Heart left ventricle (tissue), 13 donors: ENCODE measurements around the gene UQCC5.

Experiments
- CTCF ChIP-seq, 12 donors: fragments of 200-600 bp; sonication (generic) in 4 of 12; IDR thresholded peaks; one replicate each; pipeline versions ENCODE4 v1.5.0 to v1.8.0; 2018 to 2022; ENCODE audit warnings: antibody characterized with exemption in 12 of 12, mild to moderate bottlenecking in 5 of 12
- POLR2A ChIP-seq, 2 donors: fragments of 450-650 bp; IDR thresholded peaks; one replicate each; pipeline ENCODE4 v1.6.1; 2017; ENCODE audit warnings: antibody characterized with exemption in 2 of 2, mild to moderate bottlenecking in 2 of 2, moderate library complexity in 2 of 2
- donor health status: ischemic (EF 13 %, LVEDD 7.1; RV severe dilation, severe dysfunction).
- donor health status: DM: no; HTN: yes; CAD: no.
- donor health status: DM: no; HTN: no; CAD: no.
- donor health status: ischemic (EF 25% LVEDD 6.9; RV normal size, moderate dysfunction).
- donor health status: ischemic (EF 25% LVEDD 5.7; RV mildly dilated, moderate dysfunction).
- donor health status: ischemic (EF 35%, LVEDD 5.7; RV mildly dilated, moderate dysfunction).
- donor health status: nonischemic (EF 11% LVEDD 7.7; RV severe dilation, severe dysfunction).
- donor health status: DM: yes; HTN: yes; CAD: no.
- donor health status: PGD.
- donor health status: ischemic (EF 29% LVEDD 5.4; RV normal size, mild dysfunction).
- donor health status: nonischemic (EF 23%, LVEDD 6.1; RV moderate dilation, normal function).

DNA sequence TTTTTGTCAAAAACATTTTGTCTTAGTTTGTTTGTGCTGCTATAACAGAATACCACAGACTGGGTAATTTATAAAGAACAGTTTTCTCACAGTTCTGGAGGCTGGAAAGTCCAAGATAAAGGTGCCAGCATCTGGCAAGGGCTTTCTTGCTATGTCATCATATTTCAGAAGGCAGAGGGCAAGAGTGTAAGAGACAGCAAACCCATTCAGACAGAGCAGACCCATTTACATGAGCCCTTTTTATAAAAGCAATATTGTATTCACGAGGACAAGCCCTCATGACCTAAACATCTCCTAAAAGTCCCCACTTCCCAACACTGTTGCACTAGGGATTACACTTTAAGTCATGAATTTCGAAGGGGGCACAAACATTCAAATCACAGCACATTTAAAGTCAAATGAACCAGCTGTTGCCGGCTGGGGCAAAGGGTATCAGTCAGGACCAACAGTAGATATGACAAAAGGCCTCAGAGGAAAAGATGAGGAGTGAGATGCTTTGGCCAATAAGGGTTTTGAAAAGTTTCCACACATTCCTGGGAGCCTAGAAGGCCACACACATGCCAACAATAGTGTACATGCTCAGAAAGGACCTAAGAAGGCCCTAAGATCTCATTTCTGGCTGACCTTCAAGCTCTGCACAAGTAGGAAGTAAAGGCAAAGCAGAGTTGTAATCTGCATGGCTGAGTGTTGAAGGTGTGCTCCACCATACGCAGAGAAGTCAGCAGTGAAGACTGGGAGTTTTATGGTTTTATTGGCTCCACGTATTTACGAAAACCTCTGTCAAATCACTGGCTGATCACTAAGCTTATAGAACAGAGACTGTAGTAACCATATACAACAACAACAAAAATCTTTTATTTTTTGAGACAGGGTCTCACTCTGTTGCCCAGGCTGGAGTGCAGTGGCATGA, 37.9 kb downstream of the UQCC5 start:
- TF ChIP-seq CTCF (IDR thresholded peaks at IDR 0.05) (no peak), POLR2A (IDR thresholded peaks at IDR 0.05) (no peak)
